ENCODE results near the gene ARSK. TPM values are rescaled to one million over a fixed set of nuclear protein-coding genes. Genes with fewer than 3 reads are reported as not detected.

ARSK gene
- total and polyA plus RNA-seq, 2 of the 13 experiments (the other 11 are each of a cell fraction or from before 2014, with no cell fraction given) = 7.9 TPM

- TF ChIP-seq HNF1A (IDR thresholded peaks at IDR 0.05; ENCODE audit: low read depth) = no peak
- TF ChIP-seq HNF1A (CRISPR knock-in tag; IDR thresholded peaks at IDR 0.05; ENCODE audit: borderline replicate concordance) = no peak
- no peak for TF ChIP-seq GABPA (IDR thresholded peaks at IDR 0.05; ENCODE audit: low read depth, low read length)
- TF ChIP-seq GABPA (CRISPR knock-in tag; IDR thresholded peaks at IDR 0.05; ENCODE audit: low read depth) = peak; percentile 81
- no peak for TF ChIP-seq AGO1 (IDR thresholded peaks at IDR 0.05; ENCODE audit: low read depth, low read length, poor library complexity, severe bottlenecking)
- peak; percentile 85; the same call in 1 of the 2 replicates for TF ChIP-seq THAP8 (CRISPR knock-in tag; IDR thresholded peaks at IDR 0.05; ENCODE audit: borderline replicate concordance)
- peak; percentile 67; the same call in 1 of the 2 replicates for TF ChIP-seq SNAPC2 (CRISPR knock-in tag; IDR thresholded peaks at IDR 0.05)
- TF ChIP-seq SNAPC4 (CRISPR knock-in tag; IDR thresholded peaks at IDR 0.05) = 0 out of 2 replicates have a peak, but pooled peaks have one; percentile 58
- no peak; the same call in 1 of the 2 replicates for TF ChIP-seq TFAP4 (IDR thresholded peaks at IDR 0.05; ENCODE audit: borderline replicate concordance, low read depth)
- no peak; the same call in 1 of the 2 replicates for TF ChIP-seq ZNF546 (CRISPR knock-in tag; conservative IDR thresholded peaks at IDR 0.05)
- TF ChIP-seq ZNF17 (CRISPR knock-in tag; IDR thresholded peaks at IDR 0.05) = no peak
- no peak for TF ChIP-seq PAX8 (CRISPR knock-in tag; IDR thresholded peaks at IDR 0.05; ENCODE audit: borderline replicate concordance)
- TF ChIP-seq ZNF10 (CRISPR knock-in tag; IDR thresholded peaks at IDR 0.05; ENCODE audit: borderline replicate concordance, low read depth) = no peak
- TF ChIP-seq HDAC6 (IDR thresholded peaks at IDR 0.05; ENCODE audit: low read depth, low read length) = no peak
- TF ChIP-seq ZBTB43 (CRISPR knock-in tag; conservative IDR thresholded peaks at IDR 0.05) = peak; percentile 52; the same call in 1 of the 2 replicates
These were observed at the start of gene ARSK, which contains the start of gene SKIC3 (continued) for GRCh38 chr5:95554647-95555548.

Data from HepG2 (cell line).